Activated T-helper 17 cell treated with anti-CD3 and anti-CD28 coated beads, Interleukin-2, amount 50 U/mL, for 72 hours (primary cell): ENCODE results near the gene THRB. TPM values are rescaled to one million over a fixed set of nuclear protein-coding genes. Genes with fewer than 3 reads are reported as not detected.

ENCODE experiments used
- ATAC-seq: fragments of 150-1000 bp; cut with Tn5 transposase; replicated peaks from 2 replicates; pipeline ENCODE4 v1.10.0; 2021; ENCODE audit warnings: mild to moderate bottlenecking, moderate library complexity
- H3K27ac Mint-ChIP-seq: one replicate; pipeline ENCODE4 v1.8.0; 2022; ENCODE audit warnings: mixed read lengths
- H3K27me3 Mint-ChIP-seq: one replicate; pipeline ENCODE4 v1.8.0; 2022; ENCODE audit warnings: mixed read lengths
- H3K36me3 Mint-ChIP-seq: one replicate; pipeline ENCODE4 v1.8.0; 2022; ENCODE audit warnings: low read depth, mild to moderate bottlenecking, mixed read lengths
- H3K4me1 Mint-ChIP-seq: one replicate; pipeline ENCODE4 v1.8.0; 2022; ENCODE audit warnings: mixed read lengths
- H3K4me3 Mint-ChIP-seq: one replicate; pipeline ENCODE4 v1.8.0; 2022; ENCODE audit warnings: mild to moderate bottlenecking, mixed read lengths
- H3K9me3 Mint-ChIP-seq: one replicate; pipeline ENCODE4 v1.8.0; 2022; ENCODE audit warnings: mixed read lengths
- total RNA-seq, 2 donors: library from RNA; stranded (reverse); gene quantifications; one replicate each; pipeline ENCODE4 v1.2.3, GENCODE V29; 2022

The THRB gene
- total RNA-seq, 2 donors from 2014 or later = not detected

GRCh38 chr3:24291646-24292045 is 203.0 kb downstream of the THRB start:
- Mint-ChIP-seq H3K9me3 (no peaks in the 10 kb centered on the region), H3K27me3 (peaks cover 3% of the 10 kb centered on the region), H3K36me3 (no peaks in the 10 kb centered on the region), H3K27ac (no peak overlapping the region), H3K4me3 (no peak overlapping the region), H3K4me1 (no peaks in the 10 kb centered on the region)
- ATAC-seq = no peak

GRCh38 chr3:24290596-24290995 is 204.1 kb downstream of the THRB start:
- Mint-ChIP-seq H3K4me1 (no peaks in the 10 kb centered on the region), H3K9me3 (no peaks in the 10 kb centered on the region), H3K27me3 (peaks cover 3% of the 10 kb centered on the region), H3K4me3 (no peak overlapping the region), H3K36me3 (no peaks in the 10 kb centered on the region), H3K27ac (no peak overlapping the region)
- no peak for ATAC-seq

- Mint-ChIP-seq H3K27ac (no peak overlapping the region), H3K27me3 (peaks cover 3% of the 10 kb centered on the region), H3K4me1 (no peaks in the 10 kb centered on the region), H3K4me3 (no peak overlapping the region), H3K36me3 (no peaks in the 10 kb centered on the region), H3K9me3 (no peaks in the 10 kb centered on the region)
- no peak for ATAC-seq
These were observed 206.0 kb downstream of the THRB start for GRCh38 chr3:24288496-24289236.

GRCh38 chr3:24287755-24288450 is 206.7 kb downstream of the THRB start:
- no peak overlapping the region for H3K27ac Mint-ChIP-seq
- H3K4me1 Mint-ChIP-seq = no peaks in the 10 kb centered on the region
- H3K9me3 Mint-ChIP-seq = no peaks in the 10 kb centered on the region
- peaks cover 3% of the 10 kb centered on the region for H3K27me3 Mint-ChIP-seq
- no peak overlapping the region for H3K4me3 Mint-ChIP-seq
- no peak for ATAC-seq
- H3K36me3 Mint-ChIP-seq = no peaks in the 10 kb centered on the region

GRCh38 chr3:24286405-24286804 is 208.2 kb downstream of the THRB start:
- Mint-ChIP-seq H3K9me3 (no peaks in the 10 kb centered on the region), H3K27me3 (peaks cover 3% of the 10 kb centered on the region), H3K4me3 (no peak overlapping the region), H3K36me3 (no peaks in the 10 kb centered on the region), H3K27ac (no peak overlapping the region), H3K4me1 (no peaks in the 10 kb centered on the region)
- ATAC-seq = no peak

- no peak overlapping the region for H3K4me3 Mint-ChIP-seq
- peaks cover 9% of the 10 kb centered on the region for H3K27me3 Mint-ChIP-seq
- ATAC-seq = no peak
- no peak overlapping the region for H3K27ac Mint-ChIP-seq
- no peaks in the 10 kb centered on the region for H3K36me3 Mint-ChIP-seq
- H3K9me3 Mint-ChIP-seq = no peaks in the 10 kb centered on the region
- no peaks in the 10 kb centered on the region for H3K4me1 Mint-ChIP-seq
These were observed 216.1 kb downstream of the THRB start for GRCh38 chr3:24278543-24278942.

- no peaks in the 10 kb centered on the region for H3K36me3 Mint-ChIP-seq
- ATAC-seq = no peak
- H3K4me1 Mint-ChIP-seq = no peaks in the 10 kb centered on the region
- H3K4me3 Mint-ChIP-seq = no peak overlapping the region
- peaks cover 9% of the 10 kb centered on the region for H3K27me3 Mint-ChIP-seq
- H3K9me3 Mint-ChIP-seq = no peaks in the 10 kb centered on the region
- H3K27ac Mint-ChIP-seq = no peak overlapping the region
These were observed 221.2 kb downstream of the THRB start for GRCh38 chr3:24273491-24273890.

GRCh38 chr3:24272875-24273274 is 221.8 kb downstream of the THRB start:
- H3K9me3 Mint-ChIP-seq = no peaks in the 10 kb centered on the region
- no peak for ATAC-seq
- H3K4me1 Mint-ChIP-seq = no peaks in the 10 kb centered on the region
- H3K27me3 Mint-ChIP-seq = peaks cover 9% of the 10 kb centered on the region
- no peak overlapping the region for H3K4me3 Mint-ChIP-seq
- no peaks in the 10 kb centered on the region for H3K36me3 Mint-ChIP-seq
- H3K27ac Mint-ChIP-seq = no peak overlapping the region

GRCh38 chr3:24272408-24272807 is 222.2 kb downstream of the THRB start:
- no peaks in the 10 kb centered on the region for H3K9me3 Mint-ChIP-seq
- H3K4me3 Mint-ChIP-seq = no peak overlapping the region
- ATAC-seq = no peak
- no peak overlapping the region for H3K27ac Mint-ChIP-seq
- H3K4me1 Mint-ChIP-seq = no peaks in the 10 kb centered on the region
- peaks cover 13% of the 10 kb centered on the region for H3K27me3 Mint-ChIP-seq
- no peaks in the 10 kb centered on the region for H3K36me3 Mint-ChIP-seq

GRCh38 chr3:24271228-24271627 is 223.4 kb downstream of the THRB start:
- Mint-ChIP-seq H3K4me3 (no peak overlapping the region), H3K27ac (no peak overlapping the region), H3K36me3 (no peaks in the 10 kb centered on the region), H3K4me1 (no peaks in the 10 kb centered on the region), H3K27me3 (peaks cover 14% of the 10 kb centered on the region), H3K9me3 (no peaks in the 10 kb centered on the region)
- ATAC-seq = no peak

GRCh38 chr3:24270744-24271143 is 223.9 kb downstream of the THRB start:
- H3K4me3 Mint-ChIP-seq = no peak overlapping the region
- ATAC-seq = no peak
- H3K36me3 Mint-ChIP-seq = no peaks in the 10 kb centered on the region
- H3K9me3 Mint-ChIP-seq = no peaks in the 10 kb centered on the region
- H3K4me1 Mint-ChIP-seq = no peaks in the 10 kb centered on the region
- no peak overlapping the region for H3K27ac Mint-ChIP-seq
- peaks cover 16% of the 10 kb centered on the region for H3K27me3 Mint-ChIP-seq

GRCh38 chr3:24270204-24270691 is 224.4 kb downstream of the THRB start:
- no peaks in the 10 kb centered on the region for H3K4me1 Mint-ChIP-seq
- ATAC-seq = no peak
- no peak overlapping the region for H3K4me3 Mint-ChIP-seq
- H3K27me3 Mint-ChIP-seq = peaks cover 14% of the 10 kb centered on the region
- H3K36me3 Mint-ChIP-seq = no peaks in the 10 kb centered on the region
- no peaks in the 10 kb centered on the region for H3K9me3 Mint-ChIP-seq
- no peak overlapping the region for H3K27ac Mint-ChIP-seq

- H3K27ac Mint-ChIP-seq = no peak overlapping the region
- peaks cover 14% of the 10 kb centered on the region for H3K27me3 Mint-ChIP-seq
- H3K36me3 Mint-ChIP-seq = no peaks in the 10 kb centered on the region
- no peaks in the 10 kb centered on the region for H3K9me3 Mint-ChIP-seq
- ATAC-seq = no peak
- H3K4me1 Mint-ChIP-seq = no peaks in the 10 kb centered on the region
- H3K4me3 Mint-ChIP-seq = no peak overlapping the region
These were observed 229.9 kb downstream of the THRB start for GRCh38 chr3:24264748-24265158.

- no peaks in the 10 kb centered on the region for H3K4me1 Mint-ChIP-seq
- peaks cover 14% of the 10 kb centered on the region for H3K27me3 Mint-ChIP-seq
- H3K36me3 Mint-ChIP-seq = no peaks in the 10 kb centered on the region
- H3K4me3 Mint-ChIP-seq = no peak overlapping the region
- ATAC-seq = no peak
- H3K9me3 Mint-ChIP-seq = no peaks in the 10 kb centered on the region
- no peak overlapping the region for H3K27ac Mint-ChIP-seq
These were observed 230.6 kb downstream of the THRB start for GRCh38 chr3:24264011-24264410.

- H3K9me3 Mint-ChIP-seq = no peaks in the 10 kb centered on the region
- ATAC-seq = no peak
- H3K36me3 Mint-ChIP-seq = no peaks in the 10 kb centered on the region
- peaks cover 14% of the 10 kb centered on the region for H3K27me3 Mint-ChIP-seq
- H3K4me3 Mint-ChIP-seq = no peak overlapping the region
- H3K27ac Mint-ChIP-seq = no peak overlapping the region
- H3K4me1 Mint-ChIP-seq = no peaks in the 10 kb centered on the region
These were observed 231.5 kb downstream of the THRB start for GRCh38 chr3:24263069-24263668.
